GM19035 (cell line): ENCODE results near the gene HMCES.
"Not testable (repeated sequence)": the region's sequence is repeated elsewhere in the genome, so short reads cannot be mapped to it uniquely, and the experiment has no call there.

Source experiments
- ATAC-seq: cut with Tn5 transposase; IDR thresholded peaks from one replicate; pipeline ENCODE4 v1.9.1; 2021; ENCODE audit not compliant: unreplicated experiment

HMCES gene

DNA sequence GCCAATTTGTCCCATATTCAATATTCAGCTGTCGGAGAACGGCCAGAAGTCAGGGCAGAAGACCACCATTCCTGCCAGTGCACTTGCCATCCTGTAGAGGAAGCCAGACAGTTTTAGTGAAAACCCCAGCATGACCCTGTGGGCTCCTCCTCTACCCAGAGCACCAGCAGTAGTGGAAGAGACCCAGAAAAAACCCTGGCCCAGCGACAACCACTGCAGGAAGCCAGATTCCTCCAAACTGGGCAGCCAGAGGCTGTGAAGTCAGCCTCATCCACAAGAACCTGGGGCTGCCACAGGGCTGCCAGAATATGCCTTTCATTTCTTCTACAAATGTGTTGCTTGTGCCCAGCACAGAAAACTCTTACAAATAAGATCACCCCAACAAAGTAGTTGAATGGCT is 67.3 kb downstream of the HMCES start:
- ATAC-seq = no peak

DNA sequence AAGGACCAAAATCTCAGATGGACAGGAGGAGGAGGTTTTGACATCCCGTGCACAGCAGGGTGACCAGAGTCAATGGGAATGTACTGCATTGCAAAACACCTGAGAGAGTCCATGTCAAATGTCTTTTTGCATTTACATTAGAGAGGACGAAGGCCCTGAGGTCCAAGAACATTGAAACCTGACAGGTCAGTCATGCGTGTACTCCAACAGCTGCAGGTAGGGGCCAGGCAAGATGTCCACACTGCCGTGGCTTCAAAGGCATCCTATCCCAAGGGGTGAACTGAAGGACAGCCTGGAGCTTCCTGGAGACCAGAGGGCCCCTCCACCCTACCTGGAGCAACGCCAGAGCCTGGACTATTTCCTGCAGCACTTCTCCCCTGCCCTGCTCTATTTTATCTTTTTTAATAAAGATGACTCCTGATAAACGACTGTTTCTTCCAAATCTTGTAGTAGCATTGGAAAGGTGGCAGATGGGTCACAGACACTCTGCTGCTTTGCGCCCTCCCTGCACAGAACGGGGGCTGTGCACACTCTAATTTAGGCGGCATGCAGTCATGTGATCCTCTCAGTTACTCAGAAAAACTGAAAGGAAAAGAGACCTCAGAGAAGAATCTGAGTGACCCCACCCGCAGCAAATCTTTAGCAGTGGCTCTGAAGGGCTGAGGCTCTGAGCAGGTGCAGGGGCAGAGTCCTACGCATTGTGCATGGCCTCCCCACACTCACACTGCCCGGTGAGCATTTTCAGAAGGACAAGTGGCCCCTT is 68.2 kb downstream of the HMCES start:
- ATAC-seq = no peak

DNA sequence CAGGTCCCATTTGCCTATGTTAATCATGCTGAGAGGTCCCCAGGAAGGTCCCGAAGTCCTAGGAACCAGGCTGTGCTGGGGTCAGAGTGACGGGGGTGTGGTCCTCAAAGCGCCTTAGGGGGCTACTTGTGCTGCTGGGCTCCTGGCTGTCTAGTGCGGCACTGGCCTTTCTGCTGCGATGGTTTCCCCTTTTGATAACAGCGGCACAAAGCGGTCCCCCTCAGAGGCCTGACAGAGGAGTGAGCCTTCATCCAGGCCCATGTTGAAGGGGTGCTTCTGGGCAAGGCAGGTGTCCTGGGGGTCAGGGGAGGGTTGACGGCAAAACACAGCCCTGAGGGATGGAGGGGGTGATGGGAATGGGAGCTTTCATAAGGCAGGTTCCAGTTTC is 68.8 kb downstream of the HMCES start:
- no peak for ATAC-seq

DNA sequence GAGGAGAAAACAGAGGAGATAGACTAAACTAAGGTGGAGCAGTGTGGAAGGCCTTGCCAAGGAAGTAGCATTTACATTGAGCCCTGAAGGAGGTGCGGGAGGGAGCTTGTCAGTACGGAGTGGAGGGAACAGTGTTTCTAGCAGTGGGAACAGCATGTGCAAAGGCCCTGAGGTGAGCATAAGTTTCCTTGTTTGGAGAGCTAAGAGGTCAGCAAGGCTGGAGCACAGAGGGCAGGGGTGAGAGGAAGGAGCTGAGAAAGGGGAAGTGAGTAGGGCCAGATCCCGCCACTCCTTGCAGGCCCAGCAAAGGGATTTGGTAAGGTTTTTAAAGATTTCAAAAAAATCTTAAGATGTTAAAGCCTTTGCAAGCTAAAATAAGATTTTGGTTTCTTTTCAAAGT is 70.1 kb downstream of the HMCES start:
- ATAC-seq = no peak

DNA sequence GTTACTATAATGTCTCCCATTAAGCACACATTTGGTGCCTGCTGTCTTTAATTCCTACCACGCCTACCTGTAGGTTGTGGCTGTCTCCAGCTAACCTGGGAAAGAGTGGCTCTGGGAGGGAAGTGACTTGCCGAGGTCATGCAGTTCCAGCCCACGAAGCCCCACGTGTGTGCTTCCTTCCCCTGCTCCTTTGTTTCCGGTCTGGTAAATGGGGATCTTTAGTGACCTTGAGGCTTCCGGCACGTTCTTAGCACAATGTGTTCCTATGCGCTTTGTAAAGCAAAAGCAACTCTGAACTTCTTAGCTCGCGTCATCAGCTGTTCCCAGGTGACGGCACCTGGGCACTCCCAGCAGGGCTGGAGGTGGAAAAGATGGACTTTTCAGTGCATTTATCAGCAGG is 70.5 kb downstream of the HMCES start:
- not testable (repeated sequence) for ATAC-seq

DNA sequence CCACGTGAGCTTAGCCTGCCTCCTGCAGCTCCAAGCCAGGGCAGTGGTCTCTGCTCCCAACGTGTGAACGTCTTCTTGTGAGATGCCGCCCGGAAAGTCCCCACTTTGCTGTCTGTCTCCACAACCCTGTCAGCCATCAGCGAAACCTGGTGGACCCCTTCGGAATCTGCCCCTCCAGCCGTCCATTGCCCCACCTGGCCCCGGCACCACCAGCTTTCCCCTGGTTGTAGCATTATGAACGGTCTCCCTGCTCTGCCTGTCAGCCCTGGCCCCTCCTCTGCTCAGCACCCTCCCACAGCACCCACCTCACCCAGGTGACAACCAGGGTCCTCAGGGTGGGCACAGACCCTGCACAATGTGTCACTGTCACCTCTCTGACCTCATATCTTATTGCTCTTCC is 71.1 kb downstream of the HMCES start:
- no peak for ATAC-seq

DNA sequence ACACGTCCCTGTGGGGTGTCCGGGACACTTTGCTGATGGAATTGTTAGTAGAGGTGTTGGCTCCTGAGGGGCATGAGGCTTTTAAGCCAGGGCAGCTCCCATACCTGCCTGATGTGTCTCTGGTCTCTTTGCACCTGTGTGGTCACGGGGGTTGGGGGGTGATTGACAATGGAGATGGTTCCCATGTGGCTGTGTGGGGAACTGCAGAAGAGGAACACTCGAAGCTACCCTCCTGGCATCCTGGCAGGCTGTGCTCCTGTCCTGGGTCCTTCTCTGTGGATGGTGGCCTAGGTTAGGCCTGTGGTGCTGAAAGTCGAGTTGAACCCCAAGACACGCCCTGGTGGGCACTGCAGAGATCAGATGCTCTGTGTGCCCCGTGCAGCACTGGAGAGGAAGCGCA is 73.4 kb downstream of the HMCES start:
- ATAC-seq = no peak

DNA sequence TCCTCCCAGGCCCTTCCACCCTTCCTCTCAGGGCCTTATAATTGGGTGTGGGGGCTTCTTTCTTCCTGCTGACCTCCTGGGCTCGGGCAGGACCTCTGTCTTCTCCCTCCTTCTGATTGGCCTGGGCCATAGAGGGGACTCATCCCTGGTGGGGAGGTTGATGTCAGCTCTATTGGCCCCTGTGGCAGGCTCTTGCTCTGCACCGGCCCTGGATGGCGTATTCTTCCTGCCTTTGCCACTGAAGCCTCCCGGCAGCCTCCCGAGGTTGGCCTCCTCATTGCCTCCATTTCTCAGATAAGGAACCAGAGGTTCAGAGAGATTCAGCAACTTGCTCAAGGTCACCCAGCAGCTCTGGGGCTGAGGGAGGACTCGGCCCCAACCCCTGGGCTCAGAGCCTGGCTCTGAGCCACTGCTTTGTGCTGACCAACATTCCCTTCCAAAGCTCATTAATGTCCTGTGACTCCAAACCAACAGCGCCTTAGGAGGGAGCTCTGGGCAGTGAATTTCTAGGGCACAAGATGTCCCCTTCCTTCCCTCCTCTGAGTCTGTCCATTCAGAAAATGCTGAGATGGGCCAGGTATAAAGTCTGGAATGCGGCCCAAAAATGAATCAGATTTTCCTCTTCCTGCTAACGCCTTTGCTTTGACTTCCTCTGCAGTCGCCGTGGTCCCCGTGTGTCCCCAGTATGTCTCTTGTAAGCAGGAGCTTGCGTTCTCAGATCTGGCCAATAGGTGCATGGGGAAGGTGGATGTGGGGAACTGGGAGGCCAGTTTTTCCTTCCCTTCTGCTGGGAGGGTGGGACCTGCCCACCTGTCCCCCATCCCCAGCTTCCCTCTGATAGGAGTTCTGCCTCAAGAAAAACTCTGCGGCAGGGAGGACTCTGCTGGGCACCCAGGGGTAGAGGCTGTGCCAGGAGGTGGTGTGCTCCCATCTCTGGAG is 74.2 kb downstream of the HMCES start:
- no peak for ATAC-seq

DNA sequence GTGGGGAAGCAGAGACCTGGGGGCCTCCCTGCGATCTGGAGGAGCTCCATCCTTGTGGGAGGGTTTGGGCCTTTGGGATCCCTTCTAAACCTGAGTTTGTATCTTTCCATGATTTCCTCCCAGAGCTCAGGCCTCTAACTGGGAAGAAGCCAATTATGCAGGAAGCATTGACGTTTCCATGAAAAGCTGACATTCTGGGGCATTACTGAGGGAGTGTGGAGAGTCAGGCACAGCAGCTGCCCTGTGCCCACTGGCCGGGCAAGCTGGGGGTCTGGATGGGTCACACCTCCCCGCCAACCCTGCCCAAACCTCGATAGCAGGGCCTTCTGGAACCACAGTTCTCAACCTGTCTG is 74.9 kb downstream of the HMCES start:
- ATAC-seq = no peak
